Bone marrow (tissue), 2 donors: Measurements from ENCODE around the gene ZNG1B.
"Not testable (repeated sequence)": the region's sequence is repeated elsewhere in the genome, so short reads cannot be mapped to it uniquely, and the experiment has no call there.

Source experiments
- DNase-seq, 2 donors: peaks; one replicate each; lab custom pipeline; 2025; lab: John Stamatoyannopoulos, UW

ZNG1B gene

DNA sequence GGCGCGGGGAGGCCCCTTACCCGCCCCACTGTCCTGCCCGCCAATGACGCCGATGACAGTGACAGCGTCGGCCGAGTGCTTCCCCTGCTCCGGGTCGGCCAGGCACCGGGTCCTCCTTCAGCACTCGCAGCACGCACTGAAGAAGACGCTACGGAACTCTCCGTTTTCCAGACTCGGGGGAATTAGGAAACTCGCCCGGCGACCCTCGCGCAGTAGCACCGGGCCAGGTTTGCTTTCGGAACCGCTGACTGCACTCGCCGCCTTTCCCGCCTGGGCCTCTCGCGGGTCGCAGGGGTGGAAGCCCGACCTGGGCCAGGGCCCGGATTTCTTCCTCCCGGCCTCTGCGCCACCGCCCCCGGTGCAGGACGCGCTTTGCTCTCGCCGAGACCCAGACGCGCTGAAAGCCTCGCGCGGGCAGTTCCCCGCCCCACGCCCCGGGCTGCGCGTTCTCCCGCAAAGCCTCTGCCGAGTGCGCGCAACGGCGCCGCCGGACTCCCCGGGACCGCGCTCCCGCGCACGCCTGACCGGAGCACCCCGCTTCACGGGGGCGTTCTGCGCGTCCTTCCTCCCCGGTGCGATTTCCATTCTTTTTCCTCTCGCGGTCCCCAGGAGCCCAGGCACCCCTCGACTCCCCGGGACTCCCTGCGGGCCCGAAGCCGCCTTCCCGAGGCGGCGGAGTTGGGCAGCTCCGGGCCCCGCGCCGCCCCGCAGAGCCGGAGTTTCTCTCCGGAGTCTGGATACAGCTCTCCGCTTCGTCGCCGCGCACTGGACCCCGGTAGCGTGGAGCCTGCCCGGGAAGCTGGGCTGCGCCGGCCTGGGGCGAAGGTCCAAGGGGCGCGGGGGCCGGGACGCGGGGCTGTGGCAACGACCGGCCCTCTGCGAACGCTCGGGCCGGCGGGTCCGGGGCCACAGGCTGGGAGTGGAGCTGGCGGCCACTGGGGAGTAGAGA is 65.9 kb downstream of the ZNG1B start:
- DNase-seq, result not testable (repeated sequence)

- DNase-seq, result not testable (repeated sequence)
Measured at GRCh38 chr2:113504081-113504480, 66.6 kb downstream of the ZNG1B start.

DNA sequence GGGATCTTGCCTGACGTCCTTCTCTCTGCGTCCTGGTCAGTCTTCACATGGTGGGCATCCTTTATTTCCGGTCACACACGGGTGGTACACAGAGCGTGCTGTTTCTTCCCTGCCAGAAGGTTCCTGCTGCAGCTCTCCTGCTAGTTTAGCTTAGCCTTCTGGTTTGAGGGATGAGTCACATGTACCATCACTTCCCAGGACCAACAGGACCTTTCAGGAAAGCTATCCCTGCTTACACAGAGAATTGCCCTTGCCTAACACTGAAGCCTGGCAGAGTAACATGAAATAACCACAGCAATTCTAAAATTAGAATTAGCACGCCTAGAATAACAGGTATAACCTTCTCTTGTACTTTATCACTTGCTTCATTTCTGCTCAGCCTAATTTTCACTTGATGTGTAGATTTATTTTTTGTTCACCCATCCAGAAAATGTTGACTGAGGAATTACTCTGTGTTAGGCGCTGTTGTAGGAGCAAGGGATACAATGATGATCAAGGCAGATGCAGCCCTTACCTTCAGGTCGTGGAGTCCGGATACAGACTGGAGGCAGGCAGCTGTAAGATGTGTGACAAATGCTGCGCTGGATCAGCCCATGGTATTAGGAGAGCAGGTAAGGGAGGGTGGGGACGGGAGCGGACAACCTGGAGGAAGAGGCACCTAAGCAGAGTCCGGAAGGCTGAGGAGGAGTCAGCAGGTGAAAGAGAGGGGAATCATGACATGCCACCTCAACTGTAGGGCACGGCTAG is 70.1 kb downstream of the ZNG1B start:
- DNase-seq, result not testable (repeated sequence)

GRCh38 chr2:113508187-113508586 is 70.7 kb downstream of the ZNG1B start:
- not testable (repeated sequence) for DNase-seq

DNA sequence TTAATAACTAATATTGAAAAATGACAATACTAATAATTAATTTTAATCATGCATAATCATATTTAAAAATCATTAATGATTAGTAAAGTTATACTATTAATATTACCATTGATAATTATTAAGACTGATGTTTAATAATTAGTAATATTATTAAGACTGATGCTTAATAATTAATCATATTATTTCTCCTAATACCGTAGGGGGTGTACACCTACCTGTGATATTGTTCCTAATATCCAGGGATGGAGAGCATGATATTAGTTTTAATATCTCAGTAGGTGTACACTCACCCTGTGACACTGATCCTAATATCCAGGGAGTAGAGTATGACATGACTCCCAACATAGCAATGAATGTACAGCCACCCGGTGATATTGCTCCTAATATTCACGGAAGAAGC is 73.4 kb downstream of the ZNG1B start:
- DNase-seq, result not testable (repeated sequence)

- DNase-seq, result not testable (repeated sequence)
Measured at GRCh38 chr2:113511859-113512258, 74.4 kb downstream of the ZNG1B start.

GRCh38 chr2:113515457-113515856 is 78.0 kb downstream of the ZNG1B start:
- DNase-seq, result not testable (repeated sequence)

- not testable (repeated sequence) for DNase-seq
Measured at GRCh38 chr2:113515995-113516394, 78.5 kb downstream of the ZNG1B start.

GRCh38 chr2:113517025-113517424 is 79.5 kb downstream of the ZNG1B start:
- not testable (repeated sequence) for DNase-seq

- DNase-seq, result not testable (repeated sequence)
Measured at GRCh38 chr2:113520837-113521236, 83.3 kb downstream of the ZNG1B start.

- DNase-seq, result not testable (repeated sequence)
Measured at GRCh38 chr2:113521492-113521891, 84.0 kb downstream of the ZNG1B start.

DNA sequence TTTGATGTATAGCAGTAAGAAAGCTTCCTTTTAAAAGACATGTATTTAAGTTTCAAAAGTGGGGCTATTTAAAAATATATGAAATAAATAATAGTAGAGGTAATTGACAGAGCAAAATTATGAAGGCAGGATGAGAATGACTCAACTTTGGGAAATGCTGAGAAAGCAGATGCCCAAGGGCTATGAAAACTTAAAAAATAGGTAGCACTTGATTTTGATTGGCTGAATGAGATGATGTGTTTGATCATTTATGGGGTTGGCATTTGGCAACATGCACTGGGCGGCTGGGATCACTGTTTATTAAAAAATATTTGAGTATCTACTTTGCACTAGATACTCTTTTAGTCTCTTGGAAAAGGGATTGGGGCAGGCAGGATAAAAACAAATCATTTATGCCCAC is 87.5 kb downstream of the ZNG1B start:
- DNase-seq, result not testable (repeated sequence)

DNA sequence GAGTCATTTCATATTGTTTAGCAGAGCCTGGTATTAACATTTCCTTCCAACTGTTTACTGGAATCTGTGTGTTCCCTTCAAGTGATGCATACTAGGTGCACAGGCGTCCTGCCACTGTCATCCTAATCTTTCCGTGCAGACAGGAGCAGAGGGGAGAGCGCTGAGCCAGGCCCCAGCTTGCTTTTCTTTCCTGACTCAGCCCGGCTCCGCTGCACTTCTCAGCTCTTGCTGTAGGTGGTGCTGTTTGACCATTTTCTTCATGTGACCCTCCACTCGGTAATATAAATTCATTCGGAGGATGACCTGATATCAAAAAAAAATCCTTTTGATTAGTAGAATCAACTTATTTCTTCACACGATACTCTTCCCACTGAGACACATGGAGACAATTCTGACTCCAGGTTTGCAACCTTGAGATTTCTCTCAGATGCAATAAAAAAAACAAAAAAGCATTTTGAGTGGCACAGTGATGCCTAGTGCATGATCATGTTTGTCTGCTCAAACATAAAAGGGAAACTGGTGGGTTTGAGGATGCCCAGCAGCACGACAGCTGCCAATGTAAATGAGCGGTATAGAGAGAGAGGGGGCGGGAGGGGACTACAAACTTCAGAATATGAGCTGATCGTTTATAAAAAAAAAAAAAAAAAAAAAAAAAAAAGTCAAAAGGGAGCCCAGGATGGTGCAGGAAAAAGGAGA is 90.0 kb downstream of the ZNG1B start:
- not testable (repeated sequence) for DNase-seq

DNA sequence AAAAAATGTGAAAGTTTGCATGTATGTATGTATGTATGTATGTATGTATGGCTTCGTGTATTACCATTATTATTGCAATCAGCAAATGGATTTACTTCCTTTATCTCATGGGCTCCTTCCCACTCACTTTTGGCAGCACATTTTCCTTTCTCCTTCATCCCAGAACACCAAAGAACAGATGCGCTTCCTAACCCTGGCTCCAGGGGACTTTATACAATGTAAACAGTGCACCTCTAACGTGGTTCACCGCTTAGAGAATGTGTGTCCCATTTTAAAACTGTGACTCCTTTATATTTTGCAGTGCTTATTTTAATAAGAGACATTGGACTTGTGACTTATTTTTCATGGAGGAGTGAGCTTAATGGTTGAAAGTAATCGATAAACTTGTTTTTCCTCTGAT is 90.6 kb downstream of the ZNG1B start:
- not testable (repeated sequence) for DNase-seq

DNA sequence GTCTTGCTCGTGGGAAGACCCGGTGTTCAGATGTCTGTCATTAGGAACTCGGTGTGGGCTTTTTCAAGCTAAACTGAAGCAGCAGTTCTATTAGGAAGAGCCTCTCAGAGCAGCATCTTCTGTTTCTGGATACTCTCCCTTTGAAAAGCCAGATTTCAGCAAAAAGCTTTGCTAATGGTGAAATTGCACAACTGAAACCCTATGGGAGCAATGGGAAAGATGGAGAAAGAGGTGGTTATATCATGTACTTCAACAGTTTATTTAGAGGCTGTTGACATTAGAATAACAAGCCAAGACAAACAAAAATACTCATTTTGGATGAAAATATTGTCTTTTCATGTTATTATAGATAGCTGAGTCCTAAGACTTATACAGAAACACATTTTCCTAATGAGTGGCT is 91.4 kb downstream of the ZNG1B start:
- not testable (repeated sequence) for DNase-seq

DNA sequence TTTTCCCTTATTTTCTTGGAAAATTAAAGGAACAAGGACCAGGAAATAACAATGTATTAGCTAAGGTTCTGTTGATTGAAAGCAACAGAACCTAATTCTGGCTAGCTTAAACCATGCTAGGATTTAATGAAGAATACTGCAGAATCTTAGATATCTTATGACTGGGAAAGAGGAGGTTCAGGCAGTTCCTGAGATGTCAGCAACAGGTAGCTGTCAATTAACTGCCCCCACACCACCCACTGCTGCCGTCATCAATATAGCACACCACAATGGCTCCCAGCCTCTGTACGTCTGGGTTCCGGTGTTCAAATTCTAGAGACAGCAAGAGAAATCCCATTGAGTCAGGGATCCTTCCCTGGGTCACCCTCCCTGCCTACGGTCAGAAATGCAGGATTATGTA is 95.5 kb downstream of the ZNG1B start:
- DNase-seq, result not testable (repeated sequence)

DNA sequence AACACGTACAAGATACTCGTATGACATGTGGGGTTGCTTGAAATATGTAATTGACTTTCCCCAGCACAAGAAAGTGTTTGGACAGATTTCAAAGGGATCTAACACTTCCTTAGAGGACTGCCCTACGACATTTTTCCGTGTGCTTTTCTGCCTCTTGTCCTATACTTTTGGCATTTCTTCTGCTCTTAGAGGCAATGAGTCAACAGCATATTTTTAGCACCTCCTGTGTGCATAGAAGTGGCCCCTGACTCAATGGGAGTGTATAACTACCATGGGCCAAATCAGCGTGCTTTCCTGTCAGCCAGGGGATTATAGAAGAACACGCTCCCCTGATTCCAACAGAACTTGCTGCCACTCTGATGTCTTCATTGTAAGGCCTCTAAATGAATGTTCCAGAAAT is 99.1 kb downstream of the ZNG1B start:
- not testable (repeated sequence) for DNase-seq

DNA sequence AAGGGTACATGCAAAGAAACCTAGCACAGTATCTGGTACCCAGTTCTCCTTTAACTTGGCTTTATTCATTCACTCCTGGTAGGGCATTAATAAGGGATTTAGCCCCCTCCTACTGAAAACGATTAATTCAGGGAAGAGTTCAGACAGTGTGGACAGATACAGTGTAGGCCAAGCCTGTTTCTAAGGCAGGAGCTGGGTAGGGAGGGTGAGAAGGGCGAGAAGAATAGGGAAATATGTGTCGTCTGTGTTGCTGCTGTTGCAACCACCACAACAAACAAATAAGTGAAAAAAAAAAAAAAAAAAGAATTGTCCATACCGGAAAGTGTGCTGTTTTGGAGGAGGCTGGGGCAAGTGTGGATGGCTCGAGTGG is 103.3 kb downstream of the ZNG1B start:
- not testable (repeated sequence) for DNase-seq

- not testable (repeated sequence) for DNase-seq
Measured at GRCh38 chr2:113541204-113541975, 103.9 kb downstream of the ZNG1B start.

DNA sequence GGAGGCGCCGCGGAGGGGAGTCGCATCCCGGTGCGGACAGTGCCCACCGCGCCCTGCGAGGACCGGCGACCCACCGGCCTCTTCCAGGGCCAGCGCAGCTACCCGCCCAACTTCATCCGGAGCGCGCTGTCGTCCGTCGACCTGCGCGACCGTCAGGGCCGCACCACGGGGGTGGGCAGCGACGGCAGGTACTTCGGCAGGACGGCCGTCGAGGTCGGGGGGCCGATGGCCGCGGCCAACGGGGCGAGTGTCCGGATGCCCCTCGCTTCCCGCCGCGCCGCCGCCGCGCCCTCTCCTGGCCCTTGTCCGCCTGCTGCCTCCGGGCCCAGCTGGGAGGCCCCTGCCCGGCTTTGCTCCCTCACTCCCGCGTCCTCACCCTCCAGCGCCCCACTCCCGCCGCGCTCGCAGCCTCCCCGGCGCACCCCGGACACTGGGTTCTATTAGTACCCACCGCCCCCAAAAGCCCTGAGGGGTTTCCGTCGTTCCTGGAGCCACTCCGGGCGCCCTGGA is 104.5 kb downstream of the ZNG1B start:
- not testable (repeated sequence) for DNase-seq

DNA sequence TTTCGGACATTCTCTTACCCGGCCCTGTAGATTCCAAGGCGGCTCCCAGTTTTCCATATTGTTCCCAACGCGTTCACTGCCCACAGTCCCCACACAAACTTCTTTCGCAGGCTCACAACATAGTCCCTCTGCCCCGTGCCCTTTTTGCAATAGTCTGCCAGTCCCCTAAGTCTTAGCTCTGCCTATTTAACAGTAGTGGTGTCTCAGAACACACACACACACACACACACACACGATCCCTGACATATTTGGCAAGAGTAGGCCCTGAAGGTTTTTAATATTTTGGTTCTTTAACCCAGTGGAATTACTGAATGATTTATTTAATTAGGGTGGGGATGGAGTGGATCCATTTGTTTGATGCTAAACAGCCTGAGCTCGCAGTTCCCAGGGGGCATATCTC is 105.0 kb downstream of the ZNG1B start:
- not testable (repeated sequence) for DNase-seq
